Smooth muscle cell (in vitro differentiated cells): ENCODE measurements around the gene WFDC9. TPM values are rescaled to one million over a fixed set of nuclear protein-coding genes. Genes with fewer than 3 reads are reported as not detected.
A peak's percentile ranks its signal among the peaks of the same experiment; 100 is the strongest.
"Not testable (repeated sequence)": the region's sequence is repeated elsewhere in the genome, so short reads cannot be mapped to it uniquely, and the experiment has no call there.

Experiments
- DNase-seq: peaks from one replicate; lab custom pipeline; 2025; ENCODE audit not compliant: unreplicated experiment; lab: John Stamatoyannopoulos, UW
- H2AFZ ChIP-seq: fragments of 200-600 bp; sonication (generic); 2 replicates; pipeline ENCODE4 v1.6.0; 2016; ENCODE audit warnings: antibody characterized with exemption, low read depth, mild to moderate bottlenecking
- H3F3A ChIP-seq: fragments of 200-600 bp; sonication (generic); 2 replicates; pipeline ENCODE4 v1.6.0; 2017; ENCODE audit warnings: antibody characterized with exemption, low read depth
- H3K27ac ChIP-seq: fragments of 200-600 bp; sonication (generic); 2 replicates; pipeline ENCODE4 v1.5.1; 2016; ENCODE audit warnings: low read depth, mild to moderate bottlenecking
- H3K27me3 ChIP-seq: fragments of 200-600 bp; sonication (generic); 2 replicates; pipeline ENCODE4 v1.6.1; 2016; ENCODE audit warnings: low read depth, mild to moderate bottlenecking
- H3K36me3 ChIP-seq: fragments of 200-600 bp; sonication (generic); 2 replicates; pipeline ENCODE4 v1.5.1; 2016; ENCODE audit warnings: low read depth
- H3K4me1 ChIP-seq: fragments of 200-600 bp; sonication (generic); 2 replicates; pipeline ENCODE4 v1.5.1; 2016; ENCODE audit warnings: low read depth
- H3K4me2 ChIP-seq: fragments of 200-600 bp; sonication (generic); 2 replicates; pipeline ENCODE4 v1.6.0; 2016; ENCODE audit warnings: mild to moderate bottlenecking
- H3K4me3 ChIP-seq: fragments of 200-600 bp; sonication (generic); 2 replicates; pipeline ENCODE4 v1.5.1; 2016; ENCODE audit warnings: mild to moderate bottlenecking
- H3K79me2 ChIP-seq: fragments of 200-600 bp; sonication (generic); 2 replicates; pipeline ENCODE4 v1.6.0; 2016; ENCODE audit warnings: low read depth, mild to moderate bottlenecking
- H3K9ac ChIP-seq: fragments of 200-600 bp; sonication (generic); 2 replicates; pipeline ENCODE4 v1.6.0; 2016; ENCODE audit warnings: low read depth
- H3K9me3 ChIP-seq: fragments of 200-600 bp; sonication (generic); replicated peaks from 2 replicates; pipeline ENCODE4 v1.5.1; 2016; ENCODE audit warnings: low read depth
- H4K20me1 ChIP-seq: fragments of 200-600 bp; sonication (generic); 2 replicates; pipeline ENCODE4 v1.6.0; 2016; ENCODE audit warnings: low read depth
- CTCF ChIP-seq: fragments of 200-600 bp; sonication (generic); IDR thresholded peaks from 2 replicates; pipeline ENCODE4 v1.5.1; 2017; ENCODE audit warnings: borderline replicate concordance, mild to moderate bottlenecking, antibody characterized with exemption; ENCODE audit not compliant: insufficient read depth, poor library complexity, severe bottlenecking
- WGBS: methylation state at CpG from one replicate; pipeline ENCODE4 v1.1.7; 2016; ENCODE audit warnings: low lambda C conversion rate; 5-methylcytosine and 5-hydroxymethylcytosine counted together
- polyA plus RNA-seq: library from polyadenylated mRNA; unstranded; fragments of >200 nt; fragmentation: Nextera tagmentation; extraction: Ambion mirVana; gene quantifications from 2 replicates; pipeline ENCODE4 v1.2.1, GENCODE V29; 2016
- total RNA-seq: library from RNA; depleted of rRNA; stranded (reverse); fragments of >200 nt; gene quantifications from 2 replicates; pipeline ENCODE4 v1.2.3, GENCODE V29; 2014

WFDC9 gene
- total and polyA plus RNA-seq, 2 experiments from 2014 or later: not detected

GRCh38 chr20:45584294-45584693 is 46.8 kb downstream of the WFDC9 start:
- H3K27ac ChIP-seq, H3K36me3 ChIP-seq, H3K4me2 ChIP-seq, H2AFZ ChIP-seq, H3K4me3 ChIP-seq, H3F3A ChIP-seq, DNase-seq, H3K9me3 ChIP-seq, H3K27me3 ChIP-seq, H4K20me1 ChIP-seq, H3K9ac ChIP-seq, H3K79me2 ChIP-seq: not testable (repeated sequence)
- WGBS: 88% methylated on average over 5 of the region's 5 CpGs
- peaks cover 21% of the 10 kb centered on the region for H3K4me1 ChIP-seq

- no peak for DNase-seq
- 86% methylated on average over 3 of the region's 3 CpGs for WGBS
- no peak for TF ChIP-seq CTCF
- no peaks in the 10 kb centered on the region for H4K20me1 ChIP-seq
- no peak overlapping the region for H3K27ac ChIP-seq
- no peak overlapping the region for H3K9ac ChIP-seq
- H3K36me3 ChIP-seq: no peaks in the 10 kb centered on the region
- peaks cover 21% of the 10 kb centered on the region for H3K4me1 ChIP-seq
- no peaks in the 10 kb centered on the region for H3K9me3 ChIP-seq
- H3K4me3 ChIP-seq: no peak overlapping the region
- no peaks in the 10 kb centered on the region for H3K27me3 ChIP-seq
- no peak overlapping the region for H3K4me2 ChIP-seq
- no peaks in the 10 kb centered on the region for H3F3A ChIP-seq
- H3K79me2 ChIP-seq: no peaks in the 10 kb centered on the region
- no peak overlapping the region for H2AFZ ChIP-seq
These were observed 47.6 kb downstream of the WFDC9 start for GRCh38 chr20:45583502-45583901.

GRCh38 chr20:45581702-45582101 is 49.4 kb downstream of the WFDC9 start:
- TF ChIP-seq CTCF: no peak
- Histone ChIP-seq H3K27me3 (no peaks in the 10 kb centered on the region), H3K9me3 (no peaks in the 10 kb centered on the region), H3K4me3 (no peak overlapping the region), H2AFZ (peak overlapping the region; percentile 56), H3K4me2 (no peak overlapping the region), H3F3A (no peaks in the 10 kb centered on the region), H3K79me2 (no peaks in the 10 kb centered on the region), H3K4me1 (peaks cover 30% of the 10 kb centered on the region), H3K36me3 (no peaks in the 10 kb centered on the region), H3K27ac (no peak overlapping the region), H4K20me1 (no peaks in the 10 kb centered on the region), H3K9ac (no peak overlapping the region)
- DNase-seq: no peak

- H3K27me3 ChIP-seq: no peaks in the 10 kb centered on the region
- 88% methylated on average over 4 of the region's 4 CpGs for WGBS
- no peak within 1 kb of the TSS for H2AFZ ChIP-seq
- H3K9ac ChIP-seq: no peak within 1 kb of the TSS
- no peak for DNase-seq
- H3K9me3 ChIP-seq: no peaks in the 10 kb centered on the region
- no peaks in the 10 kb centered on the region for H3K36me3 ChIP-seq
- no peak within 1 kb of the TSS for H3K4me2 ChIP-seq
- H3K4me1 ChIP-seq: peaks cover 26% of the 10 kb centered on the region
- no peak for TF ChIP-seq CTCF
- no peaks in the 10 kb centered on the region for H4K20me1 ChIP-seq
- no peak within 1 kb of the TSS for H3K27ac ChIP-seq
- no peak within 1 kb of the TSS for H3K4me3 ChIP-seq
- no peaks in the 10 kb centered on the region for H3K79me2 ChIP-seq
- no peaks in the 10 kb centered on the region for H3F3A ChIP-seq
These were observed 51.9 kb downstream of the WFDC9 start, which contains the start of gene WFDC8 for GRCh38 chr20:45579184-45579583. TSS of gene WFDC8 (minus strand) at chr20:45579284. CDS start at chr20:45579247, 37 bp downstream.
